ENCODE measurements around the gene FAM3A.
"Not testable (repeated sequence)": the region's sequence is repeated elsewhere in the genome, so short reads cannot be mapped to it uniquely, and the experiment has no call there.

FAM3A gene

GRCh38 chrX:154502989-154503388 lies 13.0 kb downstream of the FAM3A start:
- DNase-seq (ENCODE audit: low read depth): no peak

GRCh38 chrX:154502098-154502497 lies 13.9 kb downstream of the FAM3A start:
- no peak for DNase-seq (ENCODE audit: low read depth)

GRCh38 chrX:154501423-154501822 lies 14.6 kb downstream of the FAM3A start:
- DNase-seq (ENCODE audit: low read depth): not testable (repeated sequence)

- DNase-seq (ENCODE audit: low read depth): not testable (repeated sequence)
Measured at GRCh38 chrX:154496591-154497137, 19.4 kb downstream of the FAM3A start.

GRCh38 chrX:154495472-154495922 lies 20.5 kb downstream of the FAM3A start:
- no peak for DNase-seq (ENCODE audit: low read depth)

GRCh38 chrX:154494715-154495114 lies 21.3 kb downstream of the FAM3A start:
- DNase-seq (ENCODE audit: low read depth): no peak

GRCh38 chrX:154490414-154491083 lies 25.5 kb downstream of the FAM3A start, which contains the start of gene SLC10A3:
TSS of gene SLC10A3 (minus strand) at chrX:154490629. CDS start at chrX:154488940, 1,689 bp downstream.
- DNase-seq (ENCODE audit: low read depth): peak; percentile 79

- no peak for DNase-seq (ENCODE audit: low read depth)
Measured at GRCh38 chrX:154490021-154490413, 26.0 kb downstream of the FAM3A start.

GRCh38 chrX:154489182-154489581 lies 26.9 kb downstream of the FAM3A start:
- DNase-seq (ENCODE audit: low read depth): no peak

GRCh38 chrX:154488336-154489075 lies 27.5 kb downstream of the FAM3A start:
- no peak for DNase-seq (ENCODE audit: low read depth)

- no peak for DNase-seq (ENCODE audit: low read depth)
Measured at GRCh38 chrX:154487518-154488290, 28.3 kb downstream of the FAM3A start.

- DNase-seq (ENCODE audit: low read depth): no peak
Measured at GRCh38 chrX:154486396-154487207, 29.4 kb downstream of the FAM3A start, which contains the start of gene UBL4A. TSS of gene UBL4A (minus strand) at chrX:154486615. CDS start at chrX:154486584, 31 bp downstream.

GRCh38 chrX:154486052-154486395 lies 30.0 kb downstream of the FAM3A start:
- no peak for DNase-seq (ENCODE audit: low read depth)

GRCh38 chrX:154485150-154486051 lies 30.6 kb downstream of the FAM3A start:
- no peak for DNase-seq (ENCODE audit: low read depth)

- DNase-seq (ENCODE audit: low read depth): no peak
Measured at GRCh38 chrX:154484255-154485149, 31.5 kb downstream of the FAM3A start.

GRCh38 chrX:154483325-154483724 lies 32.7 kb downstream of the FAM3A start:
- DNase-seq (ENCODE audit: low read depth): no peak

GRCh38 chrX:154482786-154483185 lies 33.2 kb downstream of the FAM3A start:
- no peak for DNase-seq (ENCODE audit: low read depth)

GRCh38 chrX:154481911-154482601 lies 34.0 kb downstream of the FAM3A start:
- no peak for DNase-seq (ENCODE audit: low read depth)

- DNase-seq (ENCODE audit: low read depth): no peak
Measured at GRCh38 chrX:154481195-154481594, 34.8 kb downstream of the FAM3A start.

Data from GM04504 (cell line).